NCI-H226 (cell line): ENCODE data around the gene BLOC1S1.
"Not testable (repeated sequence)": the region's sequence is repeated elsewhere in the genome, so short reads cannot be mapped to it uniquely, and the experiment has no call there.

Source experiments
- DNase-seq: peaks from one replicate; pipeline ENCODE4 v3.0.0-alpha.2; 2015

BLOC1S1 gene

DNA sequence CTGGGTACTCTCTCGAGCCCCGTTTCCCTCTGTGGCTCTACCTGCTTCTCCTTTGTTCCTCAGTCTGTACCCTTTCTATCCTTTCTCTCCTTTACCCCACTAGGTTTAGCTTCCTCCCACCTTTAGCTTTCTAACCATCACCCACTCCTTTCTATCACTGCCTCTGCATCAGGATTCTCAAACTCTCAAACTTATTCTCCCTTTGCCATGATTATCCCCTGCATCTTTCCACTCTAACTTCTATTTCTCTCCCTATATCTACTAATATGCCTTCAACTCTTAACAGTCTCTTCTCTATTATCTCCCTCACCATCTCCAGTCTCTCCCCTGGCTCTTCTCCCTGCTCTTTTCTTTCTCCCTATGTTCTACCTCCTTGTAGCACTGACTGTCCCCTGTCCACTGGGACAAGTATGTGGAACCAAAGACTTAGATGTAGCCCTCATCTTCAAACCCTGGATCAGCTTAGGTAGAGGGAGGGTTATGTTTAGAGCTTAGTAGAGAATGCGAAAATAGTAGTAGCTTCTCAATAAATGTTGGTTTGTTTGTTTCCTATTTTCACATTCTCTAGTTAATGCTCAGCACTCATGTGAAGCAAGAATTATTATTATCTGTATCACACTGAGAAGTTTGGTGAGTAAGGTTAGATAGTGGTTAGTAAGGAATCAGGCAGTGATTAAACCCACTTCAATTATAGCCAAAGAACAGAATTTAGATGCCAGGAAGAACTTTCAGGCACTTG lies 30.5 kb downstream of the BLOC1S1 start:
- DNase-seq, result no peak

DNA sequence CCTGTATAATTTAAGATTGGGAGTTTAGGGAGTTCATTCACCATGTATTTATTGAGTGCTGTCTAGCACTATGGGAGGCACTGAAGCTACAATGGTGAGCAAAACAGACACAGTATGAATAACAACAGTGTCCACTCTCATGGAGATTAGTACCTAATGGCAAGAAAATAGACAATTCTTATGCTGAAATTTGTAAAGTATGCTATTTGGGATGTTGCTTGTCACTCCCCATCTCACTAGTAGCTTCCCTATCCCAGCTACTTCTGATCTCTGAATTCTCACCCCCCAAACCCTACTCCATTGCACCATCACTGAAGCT lies 31.0 kb downstream of the BLOC1S1 start:
- DNase-seq, result no peak

DNA sequence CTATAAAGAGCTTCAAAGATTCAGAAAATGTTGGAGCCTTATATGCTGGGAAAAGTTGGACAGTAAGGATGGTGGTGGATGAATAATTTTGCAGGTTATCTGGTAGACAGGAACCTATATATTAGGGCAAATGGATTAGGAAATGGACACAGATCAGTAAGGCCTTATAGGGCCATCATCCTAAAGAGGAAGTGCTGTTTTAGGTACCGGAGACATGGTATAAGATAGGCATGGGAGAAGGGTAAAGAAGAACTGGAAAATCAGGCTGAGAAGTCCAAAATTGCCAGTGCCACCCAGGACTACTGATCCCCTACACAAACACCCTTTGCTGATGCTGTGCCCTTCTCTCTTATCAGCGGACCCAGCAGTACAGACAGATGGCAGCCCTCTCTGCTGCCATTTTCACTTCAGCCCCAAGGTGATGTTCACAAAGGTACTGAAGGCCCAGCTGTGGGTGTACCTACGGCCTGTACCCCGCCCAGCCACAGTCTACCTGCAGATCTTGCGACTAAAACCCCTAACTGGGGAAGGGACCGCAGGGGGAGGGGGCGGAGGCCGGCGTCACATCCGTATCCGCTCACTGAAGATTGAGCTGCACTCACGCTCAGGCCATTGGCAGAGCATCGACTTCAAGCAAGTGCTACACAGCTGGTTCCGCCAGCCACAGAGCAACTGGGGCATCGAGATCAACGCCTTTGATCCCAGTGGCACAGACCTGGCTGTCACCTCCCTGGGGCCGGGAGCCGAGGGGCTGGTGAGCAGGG lies 32.6 kb downstream of the BLOC1S1 start:
- no peak for DNase-seq

DNA sequence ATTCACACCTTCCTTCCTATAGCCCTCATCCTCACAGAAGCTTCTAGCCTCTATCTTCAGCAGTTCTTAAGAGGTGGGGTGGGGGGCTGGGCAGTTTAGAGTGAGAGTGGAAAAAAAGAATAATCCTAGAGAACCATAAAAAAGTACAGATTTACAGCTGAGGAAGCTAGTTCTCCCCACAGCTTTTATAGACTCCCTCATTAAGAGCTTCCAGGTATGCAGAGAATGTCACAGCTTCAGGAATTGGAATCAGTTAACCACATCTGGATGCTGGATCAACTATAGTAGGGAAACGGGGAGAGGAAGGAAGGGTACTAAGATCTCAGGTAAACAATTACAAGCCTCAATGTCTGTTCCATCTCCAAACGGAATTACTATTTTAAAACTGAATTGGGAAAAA lies 39.4 kb downstream of the BLOC1S1 start:
- no peak for DNase-seq

DNA sequence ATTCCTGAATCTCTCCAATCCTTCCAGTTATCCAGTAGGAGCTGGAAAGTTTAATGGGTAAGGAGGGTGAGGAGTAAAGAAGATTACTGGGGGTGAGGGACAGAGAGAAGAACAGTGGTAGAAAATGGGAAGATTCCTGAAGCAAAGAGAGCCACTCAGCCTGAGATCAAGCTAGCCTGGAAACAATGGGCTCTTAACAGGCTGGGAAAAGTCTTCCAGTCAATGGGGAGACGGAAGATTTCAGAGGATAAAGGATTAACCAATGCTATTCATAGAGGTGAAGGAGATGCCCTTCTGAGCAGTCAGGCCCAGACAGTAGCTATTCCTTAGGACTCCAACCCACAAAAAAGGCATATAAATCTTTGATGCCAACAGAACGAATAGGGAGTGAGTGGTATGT lies 41.9 kb downstream of the BLOC1S1 start:
- DNase-seq, result no peak

DNA sequence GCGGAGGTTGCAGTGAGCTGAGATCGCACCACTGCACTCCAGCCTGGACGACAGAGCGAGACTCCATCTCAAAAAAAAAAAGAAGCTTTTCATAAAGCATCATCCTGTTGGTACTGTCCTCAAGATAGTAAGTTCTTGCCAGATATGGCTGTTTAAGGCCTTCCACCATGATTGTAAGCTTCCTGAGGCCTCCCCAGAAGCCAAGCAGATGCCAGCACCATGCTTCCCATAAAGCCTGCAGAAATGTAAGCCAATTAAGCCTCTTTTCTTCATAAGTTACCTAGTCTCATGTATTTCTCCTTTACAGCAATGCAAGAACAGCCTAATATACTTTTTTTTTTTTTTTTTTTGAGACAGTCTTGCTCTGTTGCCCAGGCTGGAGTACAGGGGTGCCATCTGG lies 42.7 kb downstream of the BLOC1S1 start:
- not testable (repeated sequence) for DNase-seq

DNA sequence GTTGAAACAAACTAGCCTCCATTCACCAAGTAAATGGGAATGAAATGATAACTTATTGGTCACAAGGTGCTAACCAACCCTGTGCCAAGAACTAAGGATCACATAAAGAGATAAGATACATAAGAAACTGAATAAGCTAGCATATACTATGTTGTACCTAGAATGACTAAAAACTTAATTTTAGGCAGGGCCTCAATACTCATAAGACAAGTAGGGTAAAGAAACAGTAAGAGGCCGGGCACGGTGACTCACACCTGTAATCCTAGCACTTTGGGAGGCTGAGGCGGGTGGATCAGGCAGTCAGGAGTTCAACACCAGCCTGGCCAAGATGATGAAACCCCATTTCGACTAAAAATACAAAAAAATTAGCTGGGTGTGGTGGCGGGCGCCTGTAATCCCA lies 44.8 kb downstream of the BLOC1S1 start:
- DNase-seq, result no peak

DNA sequence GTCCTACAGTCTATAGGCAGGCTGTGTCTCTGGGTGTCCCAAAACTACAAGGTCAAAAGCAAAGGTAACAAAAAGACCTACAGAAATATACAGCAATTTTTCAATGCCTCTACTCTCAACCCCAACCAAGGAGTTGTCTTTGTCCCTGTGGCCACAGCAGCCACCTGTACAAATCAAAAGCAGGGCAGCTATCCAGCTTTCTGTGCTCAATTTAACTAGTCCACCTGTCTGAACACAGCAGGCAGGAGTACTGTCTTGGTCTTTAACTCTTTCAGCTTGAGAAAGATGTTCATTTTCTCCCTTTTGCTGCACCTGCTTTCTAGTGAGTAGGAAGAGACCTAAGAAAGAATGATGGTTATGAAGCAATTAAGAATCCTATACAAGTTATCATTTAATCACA lies 46.8 kb downstream of the BLOC1S1 start:
- no peak for DNase-seq

DNA sequence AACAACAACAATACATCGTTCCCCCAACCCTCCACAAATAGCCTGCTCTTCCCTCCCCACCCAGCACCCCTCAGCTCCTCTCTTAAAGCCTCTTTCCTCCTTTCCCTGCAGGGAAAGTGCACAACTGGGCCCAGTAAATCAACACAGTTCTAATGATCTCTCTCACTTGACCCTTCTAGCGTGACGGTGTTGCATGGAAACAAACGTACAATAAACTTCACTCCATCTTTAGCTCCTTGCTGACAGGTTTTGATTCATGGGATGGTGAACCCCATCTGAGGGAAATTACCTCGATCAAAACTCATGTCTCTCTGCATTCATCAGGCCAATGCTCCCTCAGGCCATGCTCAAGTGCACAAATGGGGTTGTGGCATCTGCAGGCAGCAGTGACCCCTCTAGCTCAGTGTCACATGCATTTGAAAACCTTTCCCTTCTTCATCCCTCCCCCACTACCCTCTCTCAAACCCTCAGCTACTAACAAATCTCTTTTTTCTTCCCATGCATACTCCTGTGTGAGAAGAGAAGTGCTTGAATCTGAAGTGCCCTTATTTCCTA lies 50.0 kb downstream of the BLOC1S1 start:
- DNase-seq, result no peak

DNA sequence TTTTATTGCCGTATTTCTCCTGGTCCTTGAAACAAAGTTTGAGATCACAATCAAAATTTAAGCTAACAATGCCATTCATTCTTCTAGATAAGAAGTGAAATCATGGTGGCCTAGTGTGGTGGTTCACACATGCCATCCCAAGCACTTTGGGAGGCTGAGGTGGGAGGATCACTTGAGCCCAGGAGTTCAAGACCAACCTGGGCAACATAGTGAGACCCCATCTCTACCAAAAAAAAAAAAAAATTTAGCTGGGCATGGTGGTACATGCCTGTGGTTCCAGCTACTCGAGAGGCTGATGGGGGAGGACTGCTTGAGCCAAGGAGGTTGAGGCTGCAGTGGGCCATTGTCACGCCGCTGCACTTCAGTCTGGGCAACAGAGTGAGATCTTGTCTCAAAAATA lies 51.3 kb downstream of the BLOC1S1 start:
- no peak for DNase-seq
